Endothelial cell of umbilical vein (primary cell): ENCODE data around the gene IPPK. TPM values are rescaled to one million over a fixed set of nuclear protein-coding genes. Genes with fewer than 3 reads are reported as not detected.

ENCODE experiments used
- BruUV-seq: library from RNA; stranded (reverse); fragments of 400-500 nt; replicated peaks from 2 replicates; lab custom pipeline; 2021; lab: Mats Ljungman, UMichigan
- CTCF ChIA-PET: fragments of 300-600, 350-600 bp; sonication (Branson Sonifier 250); formaldehyde crosslinking; loops from one replicate; lab custom pipeline; 2021; ENCODE audit warnings: antibody characterized with exemption, inconsistent platforms; lab: Charles Lee
- POLR2A ChIA-PET: fragments of 300-600, 350-600 bp; sonication (Branson Sonifier 250); formaldehyde crosslinking; loops from one replicate; lab custom pipeline; 2021; ENCODE audit warnings: antibody characterized with exemption, inconsistent platforms; lab: Charles Lee
- DNase-seq: peaks from one replicate; pipeline ENCODE4 v3.0.0-alpha.2; 2011; ENCODE audit warnings: low read depth, low spot score
- FAIRE-seq: peaks from 2 replicates; lab custom pipeline; 2011; peaks lifted over from hg19 to GRCh38; lab: Jason Lieb, UNC
- H2AFZ ChIP-seq: 2 replicates; pipeline ENCODE4 v1.6.0; 2012; ENCODE audit warnings: low read depth, low read length, control low read depth, inconsistent platforms
- H3K27ac ChIP-seq: 2 replicates; pipeline ENCODE4 v1.5.1; 2011; ENCODE audit warnings: low read depth, mild to moderate bottlenecking, control low read depth, low read length, moderate library complexity; ENCODE audit not compliant: insufficient read depth
- H3K27me3 ChIP-seq, 2 experiments: 2 replicates each; pipeline versions ENCODE4 v1.6.0 to v1.6.1; 2011; ENCODE audit warnings: low read length in 2 of 2, mixed read lengths in 1 of 2; ENCODE audit not compliant: control insufficient read depth in 2 of 2, insufficient read depth in 2 of 2
- H3K36me3 ChIP-seq, 2 experiments: 2 replicates in 1 of 2; 3 replicates in 1 of 2; pipeline ENCODE4 v1.5.1; 2011; ENCODE audit warnings: low read length in 2 of 2, mild to moderate bottlenecking in 1 of 2, moderate library complexity in 1 of 2; ENCODE audit not compliant: control insufficient read depth in 2 of 2, insufficient read depth in 2 of 2; ENCODE audit errors: extremely low read depth in 1 of 2
- H3K4me1 ChIP-seq: 3 replicates; pipeline ENCODE4 v1.5.1; 2011; ENCODE audit warnings: mild to moderate bottlenecking, low read length; ENCODE audit not compliant: control insufficient read depth, insufficient read depth; ENCODE audit errors: extremely low read depth
- H3K4me2 ChIP-seq: 2 replicates; pipeline ENCODE4 v1.6.1; 2011; ENCODE audit warnings: low read length, control low read depth, mixed read lengths; ENCODE audit not compliant: insufficient read depth
- H3K4me3 ChIP-seq, 3 experiments: fragments of 200-600 bp in 1 of 3; sonication (generic), shearing (Covaris generic) in 1 of 3; replicated peaks in 1 of 3; 2 replicates each; pipeline ENCODE4 v1.5.1; 2011 to 2016; ENCODE audit warnings: control low read depth in 3 of 3, low read length in 3 of 3, mild to moderate bottlenecking in 2 of 3, inconsistent platforms in 1 of 3, low read depth in 1 of 3, moderate library complexity in 1 of 3; ENCODE audit not compliant: insufficient read depth in 1 of 3
- H3K79me2 ChIP-seq: 2 replicates; pipeline ENCODE4 v1.6.0; 2012; ENCODE audit warnings: low read length, inconsistent platforms; ENCODE audit not compliant: control insufficient read depth, insufficient read depth
- H3K9ac ChIP-seq: replicated peaks from 2 replicates; pipeline ENCODE3; 2011; ENCODE audit warnings: low read length, control low read depth; ENCODE audit not compliant: insufficient read depth; ENCODE audit errors: extremely low read depth
- H3K9me1 ChIP-seq: replicated peaks from 3 replicates; pipeline ENCODE4 v1.6.0; 2011; ENCODE audit warnings: mild to moderate bottlenecking, low read length; ENCODE audit not compliant: control insufficient read depth, insufficient read depth; ENCODE audit errors: extremely low read depth
- H3K9me3 ChIP-seq: replicated peaks from 2 replicates; pipeline ENCODE4 v1.5.1; 2012; ENCODE audit warnings: low read length, inconsistent platforms; ENCODE audit not compliant: control insufficient read depth, insufficient read depth
- H4K20me1 ChIP-seq: replicated peaks from 2 replicates; pipeline ENCODE3; 2011; ENCODE audit warnings: mild to moderate bottlenecking, low read length; ENCODE audit not compliant: control insufficient read depth, insufficient read depth; ENCODE audit errors: extremely low read depth
- EZH2 ChIP-seq: IDR thresholded peaks from 2 replicates; pipeline ENCODE4 v1.6.1; 2012; ENCODE audit warnings: borderline replicate concordance, low read depth, mild to moderate bottlenecking, moderate library complexity, low read length, inconsistent platforms; ENCODE audit not compliant: severe bottlenecking
- JUN ChIP-seq: IDR thresholded peaks from 2 replicates; pipeline ENCODE4 v1.6.1; 2011; ENCODE audit warnings: borderline replicate concordance, low read depth; ENCODE audit not compliant: insufficient read length, insufficient read depth
- dilution Hi-C: fragments of 300-500 bp; cut with MboI; formaldehyde crosslinking; loops from one replicate; pipeline ENCODE4 v1.15.0; 2019; ENCODE audit warnings: low sequenced_read_pairs; ENCODE audit not compliant: extremely low pct_ligation_motif_present
- intact Hi-C: fragments of 100-400 bp; cut with micrococcal nuclease; formaldehyde crosslinking; loops from one replicate; pipeline ENCODE4 v1.10.0; 2022
- polyA plus RNA-seq, 4 experiments: library from polyadenylated mRNA; depleted of rRNA in 3 of 4; stranded (reverse) in 3 of 4; unstranded in 1 of 4; fragments of >200 nt; gene quantifications; 2 replicates each; pipeline versions ENCODE4 v1.2.1 to v1.2.3, GENCODE V29; 2011 to 2012; ENCODE audit warnings: missing spikeins in 1 of 4
- total RNA-seq: library from RNA; stranded (reverse); gene quantifications from 2 replicates; pipeline ENCODE4 v1.2.3, GENCODE V29; 2021
- TF ChIP-seq, protein P1 (sequence below), 2 donors: IDR thresholded peaks; 1 replicate in 1 of 2; 2 replicates in 1 of 2; pipeline ENCODE4 v1.5.1; 2011; ENCODE audit warnings: low read length in 2 of 2, mild to moderate bottlenecking in 2 of 2, moderate library complexity in 2 of 2, control low read depth in 1 of 2, inconsistent platforms in 1 of 2, low read depth in 1 of 2; ENCODE audit not compliant: insufficient read depth in 1 of 2; ENCODE audit errors: extremely low read depth in 1 of 2
- TF ChIP-seq, protein P2 (sequence below): IDR thresholded peaks from 2 replicates; pipeline ENCODE4 v1.6.1; 2011; ENCODE audit not compliant: insufficient read depth, insufficient read length

The IPPK gene
- total and polyA plus RNA-seq, 2 donors (not counting 3 experiments of a cell fraction or from before 2014, with no cell fraction given): 14.0 to 28.0 TPM

DNA sequence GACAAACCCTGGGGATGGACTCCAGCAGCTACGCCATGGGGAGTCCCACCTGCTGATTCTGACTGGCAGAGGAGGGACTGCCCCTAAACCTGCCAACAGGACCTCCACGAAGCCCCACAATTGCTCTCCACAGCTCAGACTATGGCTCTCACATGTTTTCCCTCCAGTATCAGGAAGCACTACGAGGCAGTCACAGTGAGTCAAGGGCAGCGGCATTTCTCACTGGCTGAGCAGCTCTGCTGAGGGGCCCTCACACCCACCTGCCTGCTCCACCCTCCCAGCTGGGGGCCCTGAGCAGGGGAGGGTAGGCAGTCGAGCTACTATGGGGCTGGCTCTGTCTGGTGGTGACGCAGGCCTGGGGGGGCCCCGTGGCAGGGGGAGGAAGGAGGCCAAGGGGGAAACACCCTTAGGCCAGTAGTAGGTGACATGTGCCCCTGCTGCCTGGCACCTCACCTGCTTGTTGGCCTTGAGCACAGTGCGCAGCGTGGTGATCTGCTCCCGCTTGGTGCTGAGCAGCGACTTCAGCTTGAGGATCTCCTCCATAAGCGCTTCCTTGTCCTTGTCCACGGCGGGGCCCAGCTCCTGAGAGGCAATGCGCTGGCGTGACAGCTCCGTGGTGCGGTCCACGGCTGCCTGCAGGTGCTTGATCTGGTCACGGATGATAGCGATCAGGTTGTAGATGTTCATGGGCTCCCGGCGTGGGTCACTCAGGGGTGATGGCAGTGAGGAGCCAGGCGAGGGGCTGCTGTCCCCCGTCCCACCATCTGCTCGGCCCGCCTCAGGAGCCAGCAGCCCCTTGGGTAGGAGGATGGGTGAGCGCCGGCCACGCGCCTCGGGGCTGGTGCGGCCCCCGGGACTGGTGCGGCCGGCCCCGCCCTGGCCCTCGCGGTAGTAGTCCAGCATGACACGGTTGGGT, 48.4 kb upstream of the IPPK start:
- no peak for FAIRE-seq
- Histone ChIP-seq H3K27ac (no peak overlapping the region), H4K20me1 (no peaks in the 10 kb centered on the region), H3K4me3 (no peak overlapping the region), H3K9me3 (no peaks in the 10 kb centered on the region), H3K4me1 (no peaks in the 10 kb centered on the region), H3K9ac (no peak overlapping the region), H3K79me2 (no peaks in the 10 kb centered on the region), H3K4me2 (no peak overlapping the region), H3K36me3 (peaks cover 18 to 57% of the 10 kb centered on the region in 2 experiments), H2AFZ (no peak overlapping the region), H3K9me1 (no peaks in the 10 kb centered on the region), H3K27me3 (no peaks in the 10 kb centered on the region)
- intact Hi-C loops: no loop called here
- no peak for TF ChIP-seq EZH2
- TF ChIP-seq, protein P1, sequence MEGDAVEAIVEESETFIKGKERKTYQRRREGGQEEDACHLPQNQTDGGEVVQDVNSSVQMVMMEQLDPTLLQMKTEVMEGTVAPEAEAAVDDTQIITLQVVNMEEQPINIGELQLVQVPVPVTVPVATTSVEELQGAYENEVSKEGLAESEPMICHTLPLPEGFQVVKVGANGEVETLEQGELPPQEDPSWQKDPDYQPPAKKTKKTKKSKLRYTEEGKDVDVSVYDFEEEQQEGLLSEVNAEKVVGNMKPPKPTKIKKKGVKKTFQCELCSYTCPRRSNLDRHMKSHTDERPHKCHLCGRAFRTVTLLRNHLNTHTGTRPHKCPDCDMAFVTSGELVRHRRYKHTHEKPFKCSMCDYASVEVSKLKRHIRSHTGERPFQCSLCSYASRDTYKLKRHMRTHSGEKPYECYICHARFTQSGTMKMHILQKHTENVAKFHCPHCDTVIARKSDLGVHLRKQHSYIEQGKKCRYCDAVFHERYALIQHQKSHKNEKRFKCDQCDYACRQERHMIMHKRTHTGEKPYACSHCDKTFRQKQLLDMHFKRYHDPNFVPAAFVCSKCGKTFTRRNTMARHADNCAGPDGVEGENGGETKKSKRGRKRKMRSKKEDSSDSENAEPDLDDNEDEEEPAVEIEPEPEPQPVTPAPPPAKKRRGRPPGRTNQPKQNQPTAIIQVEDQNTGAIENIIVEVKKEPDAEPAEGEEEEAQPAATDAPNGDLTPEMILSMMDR (IDR thresholded peaks at IDR 0.05; ENCODE audit: extremely low read depth in 1 of 2, insufficient read depth in 1 of 2, low read depth in 1 of 2, low read length in 2 of 2): no peak
- no peak for TF ChIP-seq JUN
- TF ChIP-seq, protein P2, sequence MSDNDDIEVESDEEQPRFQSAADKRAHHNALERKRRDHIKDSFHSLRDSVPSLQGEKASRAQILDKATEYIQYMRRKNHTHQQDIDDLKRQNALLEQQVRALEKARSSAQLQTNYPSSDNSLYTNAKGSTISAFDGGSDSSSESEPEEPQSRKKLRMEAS: no peak
- CTCF ChIA-PET: interaction anchor here (1.1 to 10.3 kb wide), 12 partner anchors 10 to 392 kb away, joined by 3 to 226 read pairs (median 8); partner anchors contain the start of gene BICD2
- no peak for DNase-seq
- BruUV-seq: TSS peak; percentile 43
- dilution Hi-C loops: no loop called here
- POLR2A ChIA-PET: no interaction called here
